HG03060 (cell line): ENCODE results near the gene CLCNKA.
"Not testable (repeated sequence)": the region's sequence is repeated elsewhere in the genome, so short reads cannot be mapped to it uniquely, and the experiment has no call there.

ENCODE experiments used
- ATAC-seq: cut with Tn5 transposase; IDR thresholded peaks from one replicate; pipeline ENCODE4 v1.9.1; 2021; ENCODE audit warnings: low read depth, moderate number of reproducible peaks; ENCODE audit not compliant: unreplicated experiment

The CLCNKA gene

GRCh38 chr1:16057314-16057915, 35.6 kb downstream of the CLCNKA start:
- ATAC-seq: not testable (repeated sequence)

- ATAC-seq: not testable (repeated sequence)
Measured at GRCh38 chr1:16058394-16059120, 36.7 kb downstream of the CLCNKA start.

GRCh38 chr1:16061266-16061665, 39.4 kb downstream of the CLCNKA start:
- ATAC-seq: no peak

GRCh38 chr1:16061989-16062686, 40.3 kb downstream of the CLCNKA start:
- not testable (repeated sequence) for ATAC-seq

- not testable (repeated sequence) for ATAC-seq
Measured at GRCh38 chr1:16062687-16063075, 40.8 kb downstream of the CLCNKA start.

- ATAC-seq: no peak
Measured at GRCh38 chr1:16063226-16063829, 41.5 kb downstream of the CLCNKA start.

- ATAC-seq: no peak
Measured at GRCh38 chr1:16063921-16064320, 42.1 kb downstream of the CLCNKA start.

- ATAC-seq: no peak
Measured at GRCh38 chr1:16064536-16065268, 42.9 kb downstream of the CLCNKA start.

- no peak for ATAC-seq
Measured at GRCh38 chr1:16065269-16065576, 43.4 kb downstream of the CLCNKA start.

GRCh38 chr1:16066245-16066644, 44.4 kb downstream of the CLCNKA start:
- ATAC-seq: no peak

GRCh38 chr1:16067127-16067768, 45.4 kb downstream of the CLCNKA start:
- no peak for ATAC-seq

GRCh38 chr1:16067933-16068332, 46.1 kb downstream of the CLCNKA start:
- no peak for ATAC-seq

GRCh38 chr1:16068356-16069270, 46.8 kb downstream of the CLCNKA start:
- ATAC-seq: no peak

GRCh38 chr1:16070640-16071355, 49.0 kb downstream of the CLCNKA start:
- ATAC-seq: no peak

GRCh38 chr1:16071614-16072013, 49.8 kb downstream of the CLCNKA start:
- ATAC-seq: no peak

GRCh38 chr1:16072095-16072494, 50.3 kb downstream of the CLCNKA start:
- no peak for ATAC-seq

- no peak for ATAC-seq
Measured at GRCh38 chr1:16072616-16073484, 51.0 kb downstream of the CLCNKA start.
